GM18519 (cell line): ENCODE results near the gene HOXC9.

Experiments
- ATAC-seq: cut with Tn5 transposase; IDR thresholded peaks from one replicate; pipeline ENCODE4 v1.9.1; 2021; ENCODE audit warnings: mild to moderate bottlenecking, moderate library complexity; ENCODE audit not compliant: unreplicated experiment, low FRiP score

Gene HOXC9

DNA sequence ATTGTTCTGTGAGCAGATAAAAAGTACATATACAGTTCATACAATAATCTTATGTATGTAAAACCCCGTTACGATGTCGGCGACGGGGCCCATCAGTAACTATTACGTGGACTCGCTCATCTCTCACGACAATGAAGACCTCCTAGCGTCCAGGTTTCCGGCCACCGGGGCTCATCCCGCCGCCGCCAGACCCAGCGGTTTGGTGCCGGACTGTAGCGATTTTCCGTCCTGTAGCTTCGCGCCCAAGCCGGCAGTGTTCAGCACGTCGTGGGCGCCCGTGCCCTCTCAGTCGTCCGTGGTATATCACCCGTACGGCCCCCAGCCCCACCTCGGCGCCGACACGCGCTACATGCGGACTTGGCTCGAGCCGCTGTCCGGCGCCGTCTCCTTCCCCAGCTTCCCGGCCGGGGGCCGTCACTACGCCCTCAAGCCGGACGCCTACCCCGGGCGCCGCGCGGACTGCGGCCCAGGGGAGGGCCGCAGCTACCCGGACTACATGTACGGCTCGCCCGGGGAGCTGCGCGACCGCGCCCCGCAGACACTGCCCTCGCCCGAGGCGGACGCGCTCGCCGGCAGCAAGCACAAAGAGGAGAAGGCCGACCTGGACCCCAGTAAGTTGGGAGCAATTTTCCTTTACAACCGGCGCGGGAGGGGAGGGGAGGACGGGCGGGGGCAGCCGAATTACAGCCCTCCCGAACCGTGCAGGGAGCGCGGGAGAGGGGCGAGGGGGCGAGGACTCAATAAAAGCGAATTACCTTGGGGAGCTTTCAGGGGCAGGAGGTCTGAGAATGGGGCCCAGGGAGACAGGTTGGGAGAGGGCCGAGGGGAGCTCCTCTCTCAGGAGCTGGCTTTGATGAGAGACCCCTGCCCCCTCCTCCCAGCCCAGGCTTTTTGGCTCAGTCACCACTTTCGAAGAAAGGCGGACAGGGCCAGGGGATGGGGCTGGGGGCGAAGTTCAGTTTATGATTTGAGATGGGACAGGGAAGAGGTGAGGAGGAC, at the start of gene HOXC9:
HOXC9 (plus strand) TSS at position 46 of the 999 bp plus-strand sequence; CDS start at position 74, 28 bp downstream.
- no peak for ATAC-seq

DNA sequence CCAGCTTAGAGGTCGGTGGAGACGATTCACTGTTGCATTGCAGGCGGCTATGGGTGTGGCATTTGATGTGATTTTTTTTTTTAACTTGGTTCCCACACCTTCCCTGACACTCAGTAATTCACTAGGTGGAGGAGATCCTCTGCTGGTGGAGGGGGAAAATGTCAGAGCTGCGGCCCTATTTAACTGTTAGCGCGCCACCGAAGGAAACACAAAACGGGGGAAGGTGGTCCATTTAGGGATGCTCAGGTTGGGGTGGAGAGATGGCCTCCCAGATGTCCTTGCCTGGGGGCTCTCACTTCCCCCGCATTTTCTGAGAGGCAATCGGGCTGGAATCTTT, 49.6 kb upstream of the HOXC9 start:
- ATAC-seq: no peak

DNA sequence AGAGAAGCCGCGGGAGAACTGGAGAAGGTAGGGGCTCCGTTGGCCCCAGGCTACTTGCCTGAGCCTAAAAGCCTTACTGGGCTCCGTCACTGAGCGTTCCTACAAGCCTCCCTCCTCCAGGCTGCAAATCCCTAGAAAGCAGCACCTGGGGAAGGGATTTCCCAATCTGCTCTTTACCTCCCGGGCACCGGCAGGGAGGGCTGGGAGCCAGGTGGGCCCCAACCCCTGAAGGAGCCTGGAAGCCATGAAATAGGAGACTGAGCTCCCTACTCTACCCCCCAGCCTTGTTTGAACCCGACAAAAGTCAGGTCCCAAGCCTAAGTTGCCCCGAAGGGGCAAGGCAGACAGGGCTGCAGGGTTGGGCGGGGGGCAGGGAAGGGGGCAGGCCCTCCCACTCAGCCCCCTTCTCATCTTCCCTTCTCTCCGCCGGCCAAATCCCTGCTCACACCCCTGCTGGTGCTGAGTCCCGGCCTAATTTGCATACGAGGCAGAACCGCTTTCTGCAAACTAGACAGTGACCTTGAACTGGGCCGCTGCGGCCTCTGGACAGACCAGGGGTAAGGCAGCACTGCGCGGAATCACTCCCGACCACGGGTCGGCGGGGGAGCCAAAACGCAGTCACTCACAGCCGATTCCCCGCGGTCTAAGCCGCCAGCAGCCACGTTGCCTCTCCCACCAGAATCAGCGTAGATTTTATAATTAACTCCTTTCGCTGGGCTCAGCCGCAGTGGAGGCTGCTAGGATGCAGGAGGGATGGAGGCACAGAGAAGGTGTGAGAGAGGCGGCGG, 49.0 kb upstream of the HOXC9 start:
- ATAC-seq: no peak

DNA sequence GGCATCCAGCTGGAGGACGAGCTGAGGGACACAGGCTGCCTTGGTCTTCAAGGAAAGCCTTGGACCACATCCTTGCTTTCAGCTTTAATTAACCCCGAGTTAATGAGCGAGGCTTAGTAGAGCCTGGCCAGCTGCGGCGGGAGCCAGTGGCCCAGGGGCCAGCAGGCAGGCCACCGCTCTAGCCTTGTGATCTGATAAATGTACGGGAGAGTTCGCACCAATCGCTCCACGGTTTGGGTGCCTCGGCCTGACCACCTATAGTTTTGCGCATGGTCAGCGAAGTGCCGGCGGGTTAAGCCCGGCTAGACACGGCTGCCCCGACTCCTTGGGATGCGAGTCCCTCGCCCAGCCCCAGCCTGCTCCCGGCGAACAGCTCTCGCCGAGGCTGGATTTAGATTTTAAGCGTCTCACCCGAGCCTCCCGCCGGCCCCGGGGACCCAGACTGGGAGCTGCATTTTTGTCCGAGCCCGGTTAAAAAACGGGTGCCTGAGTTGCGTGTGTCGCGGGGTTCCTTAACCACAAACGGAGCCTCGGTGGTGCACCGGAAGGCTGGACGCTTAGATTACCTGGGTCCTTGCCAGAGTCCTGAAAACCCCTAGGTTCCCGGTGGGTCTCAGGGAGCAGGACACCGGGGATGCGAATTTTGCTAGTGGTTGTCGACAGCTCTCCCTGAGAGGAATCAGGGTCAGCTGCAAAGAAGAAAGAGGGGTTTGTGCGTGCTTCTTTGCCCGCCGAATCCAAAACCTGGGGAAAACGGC, 48.2 kb upstream of the HOXC9 start:
- no peak for ATAC-seq

DNA sequence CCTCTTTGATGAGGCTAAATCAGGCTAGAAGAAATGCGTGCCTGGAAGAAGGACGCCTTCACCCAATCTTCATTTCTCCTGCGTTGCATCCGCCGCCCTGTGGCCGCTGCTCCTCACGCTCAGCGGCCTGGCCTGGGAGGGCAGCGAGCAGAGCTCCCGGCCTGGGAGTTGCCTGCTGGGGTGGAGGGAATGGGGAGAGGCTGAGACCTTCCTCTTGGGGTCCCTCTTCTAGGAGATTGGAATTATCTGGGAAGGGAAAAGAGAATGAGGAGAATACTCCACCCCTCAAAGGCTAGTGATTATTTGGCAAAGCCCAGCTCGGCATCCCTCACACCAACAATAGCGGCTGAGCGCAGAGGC, 47.6 kb upstream of the HOXC9 start:
- ATAC-seq: no peak

GRCh38 chr12:53952871-53953734, 46.9 kb upstream of the HOXC9 start:
- ATAC-seq: no peak

DNA sequence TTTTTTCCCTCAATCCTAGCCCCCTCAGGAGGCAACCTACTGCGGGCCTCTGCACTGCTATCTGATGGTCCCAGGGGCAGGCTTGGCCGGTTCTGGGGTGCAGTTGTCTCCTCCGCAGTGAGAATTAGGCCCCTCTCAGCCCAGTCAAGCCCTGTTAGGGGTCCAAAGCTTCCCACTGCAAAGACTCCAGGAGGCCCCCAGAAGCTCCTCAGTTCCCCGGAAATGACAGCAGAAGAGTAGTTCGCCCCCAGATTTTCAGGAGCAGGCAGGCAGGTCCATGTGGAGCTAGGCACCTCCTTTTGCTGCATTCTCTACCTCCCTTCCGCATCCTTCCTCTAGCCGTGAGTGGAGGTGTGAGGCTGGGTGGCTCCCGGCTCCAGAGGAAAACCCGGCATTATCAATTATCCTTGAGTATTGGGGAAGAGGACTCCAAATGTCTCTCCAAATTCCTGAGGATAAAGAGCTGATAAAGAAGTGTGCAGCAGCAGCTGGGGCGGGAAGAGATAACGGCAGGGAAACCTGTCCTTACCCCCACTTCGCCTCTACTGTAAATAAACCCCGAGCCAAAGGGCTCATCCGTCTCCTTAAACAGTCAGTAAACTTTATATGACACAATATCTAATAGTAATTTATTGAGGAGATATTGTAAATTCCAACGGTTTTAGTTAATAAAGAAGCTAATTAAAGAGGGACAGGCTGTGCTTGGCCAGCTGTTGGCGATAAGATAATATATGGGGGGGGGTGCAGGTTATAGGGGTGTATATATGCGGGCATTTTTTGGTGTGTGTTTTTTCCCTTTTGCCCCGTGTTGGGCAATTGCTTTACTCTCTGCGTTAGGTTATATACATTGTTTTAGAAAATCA, 45.9 kb upstream of the HOXC9 start:
- ATAC-seq: no peak

- no peak for ATAC-seq
These were observed 45.3 kb upstream of the HOXC9 start, which contains the start of gene HOXC12 for GRCh38 chr12:53954694-53955035. Gene HOXC12, plus strand, starts transcription at chr12:53954903. Its CDS starts 27 bp downstream, at chr12:53954930.

- ATAC-seq: no peak
These were observed 44.8 kb upstream of the HOXC9 start for GRCh38 chr12:53955036-53955775.

GRCh38 chr12:53955776-53956250, 44.1 kb upstream of the HOXC9 start:
- ATAC-seq: no peak

DNA sequence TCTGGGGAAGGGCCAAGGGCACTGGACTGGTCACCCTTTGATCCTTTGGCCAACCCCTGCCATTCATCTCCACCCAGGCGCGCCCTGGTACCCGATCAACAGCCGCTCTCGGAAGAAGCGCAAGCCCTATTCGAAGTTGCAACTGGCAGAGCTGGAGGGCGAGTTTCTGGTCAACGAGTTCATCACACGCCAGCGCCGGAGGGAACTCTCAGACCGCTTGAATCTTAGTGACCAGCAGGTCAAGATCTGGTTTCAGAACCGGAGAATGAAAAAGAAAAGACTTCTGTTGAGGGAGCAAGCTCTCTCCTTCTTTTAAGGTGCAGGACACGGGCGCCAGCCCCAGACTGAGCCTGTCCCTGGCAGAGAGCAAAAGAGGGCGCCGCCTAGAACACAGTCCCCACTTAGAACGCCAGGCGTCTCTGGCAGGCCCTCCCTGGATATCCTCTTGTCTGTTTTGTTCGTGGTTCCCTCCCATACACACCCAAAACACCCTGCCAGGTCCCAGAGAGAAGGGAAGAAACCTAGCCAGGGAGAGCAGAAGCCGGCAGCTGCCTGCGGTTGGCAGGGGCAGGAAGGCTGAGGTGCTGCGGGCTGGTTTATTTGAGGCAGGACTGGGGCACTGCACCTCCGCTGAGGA, 43.6 kb upstream of the HOXC9 start:
- ATAC-seq: no peak

- no peak for ATAC-seq
These were observed 42.9 kb upstream of the HOXC9 start for GRCh38 chr12:53956914-53957536.

- no peak for ATAC-seq
These were observed 41.8 kb upstream of the HOXC9 start for GRCh38 chr12:53958128-53958527.

GRCh38 chr12:53959314-53959713, 40.6 kb upstream of the HOXC9 start:
- ATAC-seq: no peak

DNA sequence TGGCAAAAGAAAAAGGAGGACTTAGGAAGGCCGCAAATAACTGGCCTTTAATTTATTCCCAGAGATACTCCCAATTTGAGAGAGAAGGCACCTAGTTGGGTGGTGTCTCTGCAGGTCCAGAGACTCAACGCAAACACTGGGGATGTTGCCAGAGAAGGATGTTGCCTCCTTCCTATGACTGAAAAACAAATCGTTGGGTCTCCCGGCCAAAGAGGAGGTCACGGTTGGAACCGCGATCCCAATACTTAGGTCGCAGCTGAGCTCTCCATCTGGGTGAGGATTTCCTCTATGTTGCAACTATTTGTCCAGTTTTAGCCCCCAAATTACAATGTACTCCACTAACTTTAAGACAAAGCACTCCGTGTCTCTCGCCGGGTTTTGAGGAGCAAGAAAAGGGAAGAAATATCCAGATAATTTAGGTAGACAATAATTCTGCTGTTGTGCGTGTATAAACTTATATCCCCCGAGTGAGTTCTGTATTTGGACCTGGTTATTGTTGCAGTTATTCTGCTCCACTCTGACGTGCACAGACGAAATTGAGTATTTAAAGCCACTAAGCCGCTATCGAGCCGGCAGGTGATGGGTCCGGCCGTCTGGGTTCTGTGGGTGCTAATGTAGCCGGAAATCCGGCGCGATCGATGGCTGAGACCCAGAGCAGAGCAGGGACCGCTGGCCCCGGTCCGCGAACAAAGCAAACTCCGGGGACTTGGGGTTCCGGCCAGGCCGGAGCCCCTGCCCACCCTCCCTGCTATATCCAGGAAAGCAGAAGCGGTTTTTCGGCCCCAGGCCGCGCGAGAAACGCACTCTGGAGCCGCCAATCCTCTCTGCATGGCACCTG, 39.6 kb upstream of the HOXC9 start:
- no peak for ATAC-seq

DNA sequence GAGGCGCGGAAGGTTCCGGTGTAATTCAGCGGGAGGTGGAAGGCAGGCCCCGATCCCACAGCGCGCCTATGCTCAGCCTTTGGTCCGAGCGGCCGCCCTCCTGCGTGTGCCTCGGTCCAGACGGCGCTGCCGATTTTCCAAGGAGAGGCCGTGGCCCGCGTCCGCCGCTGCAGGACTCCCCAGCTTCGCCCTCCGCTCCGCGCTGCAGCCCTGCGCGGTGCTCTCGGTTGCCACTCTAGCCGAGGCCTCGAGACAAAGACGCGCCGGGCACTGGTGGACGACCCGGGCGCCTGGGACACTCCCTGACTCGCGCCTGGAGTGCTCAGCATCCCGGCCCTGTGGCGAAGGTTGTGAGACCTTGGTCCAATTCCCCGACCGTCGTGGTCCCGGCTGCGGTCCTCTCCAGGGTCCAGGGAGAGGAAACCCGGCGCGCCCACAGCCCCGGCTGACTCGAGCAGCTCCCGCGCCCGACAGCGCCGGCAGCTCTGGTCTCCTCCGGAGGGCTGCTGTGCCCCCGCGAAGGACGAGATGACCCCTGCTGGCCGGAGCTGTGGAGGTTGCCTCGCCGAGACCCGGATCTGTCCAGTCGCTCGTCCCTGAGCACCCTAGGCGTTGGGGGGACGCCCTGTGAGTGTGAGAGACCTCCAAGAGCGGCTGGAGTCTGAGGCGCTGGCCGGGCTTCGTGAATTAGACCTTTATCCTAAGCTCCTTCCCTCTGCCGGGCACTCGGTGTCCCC, 38.8 kb upstream of the HOXC9 start:
- ATAC-seq: no peak
